K562 (cell line): ENCODE results near the gene RHO.

ENCODE experiments used
- ARID2 ChIP-seq: fragments of 450-650 bp; IDR thresholded peaks from 2 replicates; pipeline ENCODE4 v1.6.1; 2017; ENCODE audit warnings: antibody characterized with exemption, mild to moderate bottlenecking
- E2F8 ChIP-seq: fragments of 450-650 bp; IDR thresholded peaks from 2 replicates; pipeline ENCODE4 v1.7.1; 2018; ENCODE audit warnings: mild to moderate bottlenecking, low read depth; ENCODE audit not compliant: partially characterized antibody
- ELF1 ChIP-seq: fragments of 200-800 bp; sonication (Bioruptor generic); IDR thresholded peaks from 2 replicates; pipeline ENCODE4 v1.6.1; 2016; ENCODE audit warnings: missing genetic modification characterization, missing compliant biosample characterization
- POLR2A ChIP-seq: fragments of 450-650 bp; conservative IDR thresholded peaks from 2 replicates; pipeline ENCODE4 v1.6.1; 2016
- PURB ChIP-seq: sonication (generic); formaldehyde crosslinking; IDR thresholded peaks from 2 replicates; pipeline ENCODE4 v1.9.0; 2021; ENCODE audit warnings: low read depth, mild to moderate bottlenecking, missing genetic modification reagents
- RB1 ChIP-seq: fragments of 450-650 bp; IDR thresholded peaks from 2 replicates; pipeline ENCODE4 v1.6.1; 2017; ENCODE audit warnings: low read depth, mild to moderate bottlenecking
- RCOR1 ChIP-seq, 2 experiments: IDR thresholded peaks; 2 replicates each; pipeline ENCODE4 v1.6.1; 2012; ENCODE audit warnings: low read depth in 2 of 2, low read length in 2 of 2, borderline replicate concordance in 1 of 2, improper control_type of control experiment in 1 of 2
- RNF219 ChIP-seq: fragments of 250-450 bp; sonication (Bioruptor Pico); IDR thresholded peaks from 2 replicates; pipeline ENCODE4 v1.5.0; 2022; ENCODE audit warnings: mild to moderate bottlenecking
- SETDB1 ChIP-seq: IDR thresholded peaks from one replicate; pipeline ENCODE4 v1.6.1; 2012; ENCODE audit warnings: low read length, control low read depth, inconsistent platforms
- TRIM28 ChIP-seq: fragments of 450-650 bp; IDR thresholded peaks from 2 replicates; pipeline ENCODE4 v1.6.1; 2017
- ZNF165 ChIP-seq: fragments of 250-450 bp; sonication (Bioruptor Pico); IDR thresholded peaks from 2 replicates; pipeline ENCODE4 v1.4.0; 2020; ENCODE audit warnings: borderline replicate concordance
- TF ChIP-seq, protein P1 (sequence below), 3 experiments: IDR thresholded peaks in 2 of 3; conservative IDR thresholded peaks in 1 of 3; 2 replicates each; pipeline ENCODE4 v1.5.1; 2011 to 2012; ENCODE audit warnings: low read length in 3 of 3, mild to moderate bottlenecking in 3 of 3, control low read depth in 2 of 3, improper control_type of control experiment in 1 of 3, inconsistent platforms in 1 of 3, low read depth in 1 of 3, mixed read lengths in 1 of 3, moderate library complexity in 1 of 3; ENCODE audit not compliant: insufficient read depth in 2 of 3
- TF ChIP-seq, protein P2 (sequence below): sonication (generic); formaldehyde crosslinking; IDR thresholded peaks from 2 replicates; pipeline ENCODE4 v1.8.1; 2023; ENCODE audit warnings: mild to moderate bottlenecking, missing genetic modification reagents, moderate library complexity

DNA sequence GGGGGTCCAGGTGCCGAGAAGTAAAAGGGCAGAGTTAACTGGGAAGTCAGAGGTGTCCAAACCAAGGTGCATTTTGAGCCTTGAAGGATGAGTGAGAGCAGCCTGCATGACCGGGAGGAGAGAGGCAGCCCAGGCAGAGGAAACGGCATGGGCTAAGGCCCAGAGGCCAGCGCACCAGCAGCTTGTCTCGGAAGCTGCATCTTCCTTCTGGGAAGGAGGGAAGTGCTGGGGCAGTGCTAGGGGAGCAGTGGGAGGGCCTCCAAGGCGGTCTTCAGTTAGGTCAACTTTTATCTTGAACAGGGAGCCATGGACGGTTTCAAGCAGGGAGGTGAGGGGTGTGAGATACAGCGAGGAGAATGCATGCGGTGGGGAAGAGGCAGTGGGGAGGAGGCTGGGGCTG, 15.6 kb downstream of the RHO start:
- TF ChIP-seq POLR2A (no peak), PURB (CRISPR knock-in tag) (no peak), SETDB1 (no peak), RNF219 (CRISPR knock-in tag) (no peak), ZNF165 (CRISPR knock-in tag) (no peak), E2F8 (no peak), TRIM28 (no peak), ARID2 (no peak), RB1 (no peak), RCOR1 (IDR thresholded peaks at IDR 0.05; ENCODE audit: borderline replicate concordance in 1 of 2, low read depth in 2 of 2, low read length in 2 of 2) (no peak), ELF1 (tag) (no peak)
- TF ChIP-seq, protein P1, sequence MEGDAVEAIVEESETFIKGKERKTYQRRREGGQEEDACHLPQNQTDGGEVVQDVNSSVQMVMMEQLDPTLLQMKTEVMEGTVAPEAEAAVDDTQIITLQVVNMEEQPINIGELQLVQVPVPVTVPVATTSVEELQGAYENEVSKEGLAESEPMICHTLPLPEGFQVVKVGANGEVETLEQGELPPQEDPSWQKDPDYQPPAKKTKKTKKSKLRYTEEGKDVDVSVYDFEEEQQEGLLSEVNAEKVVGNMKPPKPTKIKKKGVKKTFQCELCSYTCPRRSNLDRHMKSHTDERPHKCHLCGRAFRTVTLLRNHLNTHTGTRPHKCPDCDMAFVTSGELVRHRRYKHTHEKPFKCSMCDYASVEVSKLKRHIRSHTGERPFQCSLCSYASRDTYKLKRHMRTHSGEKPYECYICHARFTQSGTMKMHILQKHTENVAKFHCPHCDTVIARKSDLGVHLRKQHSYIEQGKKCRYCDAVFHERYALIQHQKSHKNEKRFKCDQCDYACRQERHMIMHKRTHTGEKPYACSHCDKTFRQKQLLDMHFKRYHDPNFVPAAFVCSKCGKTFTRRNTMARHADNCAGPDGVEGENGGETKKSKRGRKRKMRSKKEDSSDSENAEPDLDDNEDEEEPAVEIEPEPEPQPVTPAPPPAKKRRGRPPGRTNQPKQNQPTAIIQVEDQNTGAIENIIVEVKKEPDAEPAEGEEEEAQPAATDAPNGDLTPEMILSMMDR (IDR thresholded peaks at IDR 0.05 in 2 of 3, conservative IDR thresholded peaks at IDR 0.05 in 1 of 3; ENCODE audit: insufficient read depth in 2 of 3, low read depth in 1 of 3, low read length in 3 of 3), result no peak
- TF ChIP-seq, protein P2, sequence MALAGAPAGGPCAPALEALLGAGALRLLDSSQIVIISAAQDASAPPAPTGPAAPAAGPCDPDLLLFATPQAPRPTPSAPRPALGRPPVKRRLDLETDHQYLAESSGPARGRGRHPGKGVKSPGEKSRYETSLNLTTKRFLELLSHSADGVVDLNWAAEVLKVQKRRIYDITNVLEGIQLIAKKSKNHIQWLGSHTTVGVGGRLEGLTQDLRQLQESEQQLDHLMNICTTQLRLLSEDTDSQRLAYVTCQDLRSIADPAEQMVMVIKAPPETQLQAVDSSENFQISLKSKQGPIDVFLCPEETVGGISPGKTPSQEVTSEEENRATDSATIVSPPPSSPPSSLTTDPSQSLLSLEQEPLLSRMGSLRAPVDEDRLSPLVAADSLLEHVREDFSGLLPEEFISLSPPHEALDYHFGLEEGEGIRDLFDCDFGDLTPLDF, result no peak
